ENCODE results near the gene ERMP1.

The ERMP1 gene

GRCh38 chr9:5825223-5825622 lies 7.7 kb downstream of the ERMP1 start:
- H2BK15ac ChIP-seq (replicated peaks; ENCODE audit: low read depth), result no peak overlapping the region
- no peaks in the 10 kb centered on the region for H3K36me3 ChIP-seq (ENCODE audit: control insufficient read depth, insufficient read depth, low read length)
- no peak overlapping the region for H2BK5ac ChIP-seq (ENCODE audit: low read length)
- H3K18ac ChIP-seq (ENCODE audit: low read length), result no peak overlapping the region
- no peak overlapping the region for H2AK5ac ChIP-seq (ENCODE audit: low read length)
- no peak overlapping the region for H3K23ac ChIP-seq (ENCODE audit: low read length)
- no peak overlapping the region for H3K56ac ChIP-seq (ENCODE audit: low read length)
- no peak overlapping the region for H3K9ac ChIP-seq (ENCODE audit: low read length)
- H3K4me2 ChIP-seq (ENCODE audit: low read length), result no peak overlapping the region
- no peak for DNase-seq
- H3K4ac ChIP-seq (ENCODE audit: low read depth, low read length), result no peak overlapping the region
- H3K4me1 ChIP-seq (ENCODE audit: control insufficient read depth, low read depth, low read length), result no peaks in the 10 kb centered on the region
- no peaks in the 10 kb centered on the region for H3K79me2 ChIP-seq (ENCODE audit: control insufficient read depth, insufficient read depth, low read length)
- no peak overlapping the region for H3K27ac ChIP-seq (ENCODE audit: low read depth, low read length)
- H3K79me1 ChIP-seq (ENCODE audit: low read length), result no peaks in the 10 kb centered on the region
- H3K4me3 ChIP-seq (ENCODE audit: low read length), result no peak overlapping the region
- no peak overlapping the region for H2BK120ac ChIP-seq (ENCODE audit: low read depth, low read length)
- no peak overlapping the region for H4K8ac ChIP-seq (ENCODE audit: low read depth, low read length)
- H4K5ac ChIP-seq (ENCODE audit: low read length), result no peak overlapping the region
- H3K27me3 ChIP-seq (ENCODE audit: insufficient read depth, low read length, poor library complexity), result no peaks in the 10 kb centered on the region
- WGBS (ENCODE audit: extremely low coverage, insufficient coverage, low lambda C conversion rate), result no CpG with 5 or more reads among the region's 1 CpG

- H2BK15ac ChIP-seq (replicated peaks; ENCODE audit: low read depth), result no peak overlapping the region
- H3K4me3 ChIP-seq (ENCODE audit: low read length), result no peak overlapping the region
- H3K56ac ChIP-seq (ENCODE audit: low read length), result no peak overlapping the region
- H3K18ac ChIP-seq (ENCODE audit: low read length), result no peak overlapping the region
- no peak overlapping the region for H3K4me2 ChIP-seq (ENCODE audit: low read length)
- no peak overlapping the region for H3K23ac ChIP-seq (ENCODE audit: low read length)
- no peak overlapping the region for H2AK5ac ChIP-seq (ENCODE audit: low read length)
- no peak overlapping the region for H3K4ac ChIP-seq (ENCODE audit: low read depth, low read length)
- H3K27me3 ChIP-seq (ENCODE audit: insufficient read depth, low read length, poor library complexity), result no peaks in the 10 kb centered on the region
- no peaks in the 10 kb centered on the region for H3K4me1 ChIP-seq (ENCODE audit: control insufficient read depth, low read depth, low read length)
- no peaks in the 10 kb centered on the region for H3K36me3 ChIP-seq (ENCODE audit: control insufficient read depth, insufficient read depth, low read length)
- no peak overlapping the region for H2BK5ac ChIP-seq (ENCODE audit: low read length)
- H3K79me1 ChIP-seq (ENCODE audit: low read length), result no peaks in the 10 kb centered on the region
- no peak overlapping the region for H4K5ac ChIP-seq (ENCODE audit: low read length)
- H3K27ac ChIP-seq (ENCODE audit: low read depth, low read length), result no peak overlapping the region
- H2BK120ac ChIP-seq (ENCODE audit: low read depth, low read length), result no peak overlapping the region
- H3K9ac ChIP-seq (ENCODE audit: low read length), result no peak overlapping the region
- WGBS (ENCODE audit: extremely low coverage, insufficient coverage, low lambda C conversion rate), result no CpG with 5 or more reads among the region's 1 CpG
- no peaks in the 10 kb centered on the region for H3K79me2 ChIP-seq (ENCODE audit: control insufficient read depth, insufficient read depth, low read length)
- H4K8ac ChIP-seq (ENCODE audit: low read depth, low read length), result no peak overlapping the region
- DNase-seq, result no peak
Measured at GRCh38 chr9:5820425-5820824, 12.5 kb downstream of the ERMP1 start.

GRCh38 chr9:5819174-5819573 lies 13.7 kb downstream of the ERMP1 start:
- whole genome bisulfite sequencing (ENCODE audit: extremely low coverage, insufficient coverage, low lambda C conversion rate), result no CpG with 5 or more reads among the region's 6 CpGs
- DNase-seq, result no peak
- Histone ChIP-seq H3K4me3 (ENCODE audit: low read length) (no peak overlapping the region), H3K79me1 (ENCODE audit: low read length) (no peaks in the 10 kb centered on the region), H3K23ac (ENCODE audit: low read length) (no peak overlapping the region), H3K4ac (ENCODE audit: low read depth, low read length) (no peak overlapping the region), H3K27me3 (ENCODE audit: insufficient read depth, low read length, poor library complexity) (no peaks in the 10 kb centered on the region), H2BK5ac (ENCODE audit: low read length) (no peak overlapping the region), H3K4me1 (ENCODE audit: control insufficient read depth, low read depth, low read length) (no peaks in the 10 kb centered on the region), H3K27ac (ENCODE audit: low read depth, low read length) (no peak overlapping the region), H2BK120ac (ENCODE audit: low read depth, low read length) (no peak overlapping the region), H2AK5ac (ENCODE audit: low read length) (no peak overlapping the region), H2BK15ac (replicated peaks; ENCODE audit: low read depth) (no peak overlapping the region), H3K18ac (ENCODE audit: low read length) (no peak overlapping the region), H3K79me2 (ENCODE audit: control insufficient read depth, insufficient read depth, low read length) (no peaks in the 10 kb centered on the region), H3K9ac (ENCODE audit: low read length) (no peak overlapping the region), H3K56ac (ENCODE audit: low read length) (no peak overlapping the region), H3K4me2 (ENCODE audit: low read length) (no peak overlapping the region), H4K5ac (ENCODE audit: low read length) (no peak overlapping the region), H3K36me3 (ENCODE audit: control insufficient read depth, insufficient read depth, low read length) (no peaks in the 10 kb centered on the region), H4K8ac (ENCODE audit: low read depth, low read length) (no peak overlapping the region)

DNA sequence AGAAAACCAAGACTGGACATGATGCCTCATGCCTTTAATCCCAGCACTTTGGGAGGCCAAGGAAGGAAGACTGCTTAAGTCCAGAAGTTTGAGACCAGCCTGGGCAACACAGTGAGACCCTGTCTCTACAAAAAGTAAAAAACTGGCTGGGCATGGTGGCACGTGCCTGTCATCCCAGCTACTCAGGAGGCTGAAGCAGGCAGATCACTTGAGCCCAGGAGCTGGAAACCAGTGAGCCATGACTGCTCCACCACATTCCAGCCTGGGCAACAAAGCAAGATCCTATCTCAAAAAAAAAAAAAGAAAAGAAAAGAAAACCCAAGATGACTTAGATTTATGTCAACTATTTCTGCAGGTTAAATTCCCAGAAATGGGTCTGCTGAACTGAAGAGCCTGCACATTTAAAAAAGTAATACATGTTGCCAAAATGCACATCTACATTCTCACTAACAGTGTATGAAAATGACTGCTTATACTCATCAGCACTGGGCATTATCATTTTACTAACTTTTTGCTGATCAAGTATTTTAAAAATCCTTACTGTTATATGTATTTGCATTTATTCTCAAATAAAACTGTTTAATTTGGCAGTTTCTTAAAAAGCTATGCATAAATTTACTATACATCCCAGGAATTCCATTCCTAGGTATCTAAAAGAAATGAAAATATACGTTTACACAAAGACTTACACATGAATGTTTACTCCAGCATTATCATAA lies 14.3 kb downstream of the ERMP1 start:
- Histone ChIP-seq H3K79me2 (ENCODE audit: control insufficient read depth, insufficient read depth, low read length) (no peaks in the 10 kb centered on the region), H2BK15ac (replicated peaks; ENCODE audit: low read depth) (no peak overlapping the region), H3K36me3 (ENCODE audit: control insufficient read depth, insufficient read depth, low read length) (no peaks in the 10 kb centered on the region), H3K4me3 (ENCODE audit: low read length) (no peak overlapping the region), H3K56ac (ENCODE audit: low read length) (no peak overlapping the region), H4K5ac (ENCODE audit: low read length) (no peak overlapping the region), H3K4ac (ENCODE audit: low read depth, low read length) (no peak overlapping the region), H3K9ac (ENCODE audit: low read length) (no peak overlapping the region), H3K27me3 (ENCODE audit: insufficient read depth, low read length, poor library complexity) (no peaks in the 10 kb centered on the region), H3K27ac (ENCODE audit: low read depth, low read length) (no peak overlapping the region), H3K18ac (ENCODE audit: low read length) (no peak overlapping the region), H2AK5ac (ENCODE audit: low read length) (no peak overlapping the region), H2BK120ac (ENCODE audit: low read depth, low read length) (no peak overlapping the region), H3K79me1 (ENCODE audit: low read length) (no peaks in the 10 kb centered on the region), H3K23ac (ENCODE audit: low read length) (no peak overlapping the region), H4K8ac (ENCODE audit: low read depth, low read length) (no peak overlapping the region), H3K4me1 (ENCODE audit: control insufficient read depth, low read depth, low read length) (no peaks in the 10 kb centered on the region), H3K4me2 (ENCODE audit: low read length) (no peak overlapping the region), H2BK5ac (ENCODE audit: low read length) (no peak overlapping the region)
- WGBS (ENCODE audit: extremely low coverage, insufficient coverage, low lambda C conversion rate), result no CpG with 5 or more reads among the region's 2 CpGs
- DNase-seq, result no peak

DNA sequence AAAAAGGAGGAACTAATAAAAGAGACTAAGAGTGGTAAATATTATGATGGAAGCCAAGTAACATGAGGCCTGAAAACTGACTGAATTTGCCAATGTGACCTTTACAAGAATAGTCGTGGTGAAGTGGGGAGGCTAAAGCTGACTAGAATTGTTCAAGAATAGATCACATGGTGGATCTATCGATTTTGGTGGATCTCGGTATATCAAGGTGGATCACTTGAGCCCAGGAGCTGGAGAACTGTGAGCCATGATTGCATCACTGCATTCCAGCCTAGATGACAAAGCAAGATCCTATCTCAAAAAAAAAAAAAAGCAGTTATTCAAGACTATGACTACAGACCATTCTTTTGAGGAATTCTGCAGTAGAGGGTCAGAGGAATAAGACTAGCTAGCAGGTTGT lies 15.1 kb downstream of the ERMP1 start:
- no CpG with 5 or more reads among the region's 3 CpGs for WGBS (ENCODE audit: extremely low coverage, insufficient coverage, low lambda C conversion rate)
- DNase-seq, result peak; percentile 88
- H3K18ac ChIP-seq (ENCODE audit: low read length), result no peak overlapping the region

GRCh38 chr9:5815461-5815860 lies 17.5 kb downstream of the ERMP1 start:
- Histone ChIP-seq H2BK15ac (replicated peaks; ENCODE audit: low read depth) (no peak overlapping the region), H4K5ac (ENCODE audit: low read length) (no peak overlapping the region), H3K56ac (ENCODE audit: low read length) (no peak overlapping the region), H4K8ac (ENCODE audit: low read depth, low read length) (no peak overlapping the region), H3K4me1 (ENCODE audit: control insufficient read depth, low read depth, low read length) (no peaks in the 10 kb centered on the region), H3K23ac (ENCODE audit: low read length) (no peak overlapping the region), H3K27ac (ENCODE audit: low read depth, low read length) (no peak overlapping the region), H2BK120ac (ENCODE audit: low read depth, low read length) (no peak overlapping the region), H3K4me2 (ENCODE audit: low read length) (no peak overlapping the region), H2AK5ac (ENCODE audit: low read length) (no peak overlapping the region), H3K9ac (ENCODE audit: low read length) (no peak overlapping the region), H3K79me2 (ENCODE audit: control insufficient read depth, insufficient read depth, low read length) (no peaks in the 10 kb centered on the region), H3K36me3 (ENCODE audit: control insufficient read depth, insufficient read depth, low read length) (no peaks in the 10 kb centered on the region), H3K27me3 (ENCODE audit: insufficient read depth, low read length, poor library complexity) (no peaks in the 10 kb centered on the region), H3K4ac (ENCODE audit: low read depth, low read length) (no peak overlapping the region), H3K79me1 (ENCODE audit: low read length) (no peaks in the 10 kb centered on the region), H3K4me3 (ENCODE audit: low read length) (no peak overlapping the region), H2BK5ac (ENCODE audit: low read length) (no peak overlapping the region), H3K18ac (ENCODE audit: low read length) (no peak overlapping the region)
- whole genome bisulfite sequencing (ENCODE audit: extremely low coverage, insufficient coverage, low lambda C conversion rate), result no CpG with 5 or more reads among the region's 1 CpG
- no peak for DNase-seq

More for the DNA sequence above, 15.1 kb downstream of the ERMP1 start:
- Histone ChIP-seq H4K5ac (ENCODE audit: low read length) (no peak overlapping the region), H3K4me3 (ENCODE audit: low read length) (no peak overlapping the region), H2BK5ac (ENCODE audit: low read length) (no peak overlapping the region), H3K4me1 (ENCODE audit: control insufficient read depth, low read depth, low read length) (no peaks in the 10 kb centered on the region), H3K36me3 (ENCODE audit: control insufficient read depth, insufficient read depth, low read length) (no peaks in the 10 kb centered on the region), H3K79me1 (ENCODE audit: low read length) (no peaks in the 10 kb centered on the region), H4K8ac (ENCODE audit: low read depth, low read length) (no peak overlapping the region), H3K27ac (ENCODE audit: low read depth, low read length) (no peak overlapping the region), H3K27me3 (ENCODE audit: insufficient read depth, low read length, poor library complexity) (no peaks in the 10 kb centered on the region), H2BK15ac (replicated peaks; ENCODE audit: low read depth) (no peak overlapping the region), H3K79me2 (ENCODE audit: control insufficient read depth, insufficient read depth, low read length) (no peaks in the 10 kb centered on the region), H3K56ac (ENCODE audit: low read length) (no peak overlapping the region), H3K23ac (ENCODE audit: low read length) (no peak overlapping the region), H3K4ac (ENCODE audit: low read depth, low read length) (no peak overlapping the region), H3K9ac (ENCODE audit: low read length) (no peak overlapping the region), H2AK5ac (ENCODE audit: low read length) (no peak overlapping the region), H3K4me2 (ENCODE audit: low read length) (no peak overlapping the region), H2BK120ac (ENCODE audit: low read depth, low read length) (no peak overlapping the region)

Data from mesendoderm (in vitro differentiated cells).